DMS153 treated with DMSO at 0.1 percent for 48 hours (cell line): ENCODE results near the gene EEA1.
"Not testable (repeated sequence)": the region's sequence is repeated elsewhere in the genome, so short reads cannot be mapped to it uniquely, and the experiment has no call there.

Experiments
- DNase-seq: peaks from one replicate; lab custom pipeline; 2025; ENCODE audit not compliant: unreplicated experiment; lab: John Stamatoyannopoulos, UW

Gene EEA1

DNA sequence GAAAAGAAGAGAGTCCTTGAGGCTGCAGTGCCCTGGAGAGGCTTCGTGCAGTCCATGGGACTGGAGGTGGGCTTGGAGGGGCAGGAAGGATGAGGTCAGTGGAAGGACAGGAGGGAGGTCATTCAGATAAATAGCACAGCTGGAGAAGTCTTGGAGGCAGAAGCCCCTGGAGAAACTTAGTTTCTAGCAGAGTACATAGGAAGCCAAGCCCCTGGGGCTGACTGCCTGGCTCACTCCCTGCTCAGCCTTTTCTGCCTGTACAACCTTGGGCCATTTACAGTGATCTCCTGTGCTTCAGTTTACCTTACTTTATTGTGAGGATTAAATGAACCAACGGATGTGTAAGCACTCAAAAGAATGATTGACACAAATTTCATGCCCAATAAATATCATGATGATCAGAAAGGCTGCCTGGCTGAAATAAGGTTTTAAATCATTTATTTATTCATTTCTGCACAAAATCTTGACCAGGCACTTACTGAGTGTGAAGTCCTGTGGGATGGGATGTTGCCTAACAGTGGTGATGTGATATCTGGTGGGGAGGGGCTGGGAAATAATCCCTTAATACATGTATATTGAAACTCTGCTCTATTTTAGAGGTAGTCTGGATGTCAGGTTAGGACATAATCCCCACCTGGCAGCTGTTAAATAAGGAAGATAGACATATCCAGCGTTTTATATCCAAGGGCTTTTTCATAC is 172.0 kb downstream of the EEA1 start:
- DNase-seq, result no peak

- DNase-seq, result no peak
Observed at GRCh38 chr12:92753976-92754885, 174.9 kb downstream of the EEA1 start.

GRCh38 chr12:92749691-92750090 is 179.4 kb downstream of the EEA1 start:
- DNase-seq, result not testable (repeated sequence)

- DNase-seq, result no peak
Observed at GRCh38 chr12:92747151-92747550, 181.9 kb downstream of the EEA1 start.

- no peak for DNase-seq
Observed at GRCh38 chr12:92745856-92746550, 183.1 kb downstream of the EEA1 start.

- DNase-seq, result no peak
Observed at GRCh38 chr12:92743026-92743425, 186.1 kb downstream of the EEA1 start.

DNA sequence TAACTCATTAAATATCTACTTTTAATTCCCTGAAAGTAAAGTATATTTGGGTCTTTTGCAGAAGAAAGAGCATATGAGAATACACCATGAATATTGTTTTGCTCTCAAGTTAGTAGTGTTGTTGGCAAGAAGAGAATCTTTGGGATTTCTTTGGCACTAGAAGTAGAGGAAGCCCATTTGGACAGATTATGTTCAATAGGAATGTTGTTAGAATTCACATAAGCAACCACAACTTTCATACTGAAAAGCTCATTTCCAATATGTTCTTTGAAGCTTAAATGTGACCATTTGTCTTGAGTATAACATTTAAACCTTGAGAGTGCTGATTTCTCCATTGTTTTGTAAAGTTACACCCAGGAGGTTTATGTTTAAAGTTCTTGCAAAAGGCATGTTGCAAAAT is 188.7 kb downstream of the EEA1 start:
- DNase-seq, result no peak

DNA sequence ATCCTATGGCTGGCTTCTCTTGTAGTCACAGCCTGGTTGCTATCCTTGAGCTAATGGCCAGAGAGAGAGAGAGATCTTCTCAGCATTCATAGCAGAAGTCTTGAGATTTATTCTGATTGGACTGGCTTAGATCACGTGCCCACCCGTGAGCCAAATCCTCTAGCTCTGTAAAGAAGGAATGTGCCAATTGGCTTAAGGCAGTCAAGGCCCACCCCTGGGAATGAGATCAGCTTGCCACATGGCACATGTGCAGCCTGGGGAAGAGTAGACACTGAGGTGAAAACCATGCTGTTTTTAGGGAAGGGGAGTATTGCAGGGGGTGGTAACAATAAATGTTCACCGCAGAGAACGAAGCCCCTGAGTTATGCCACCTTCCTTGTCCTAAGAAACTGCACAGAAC is 190.0 kb downstream of the EEA1 start:
- DNase-seq, result no peak

GRCh38 chr12:92737855-92738850 is 190.9 kb downstream of the EEA1 start:
- no peak for DNase-seq

- no peak for DNase-seq
Observed at GRCh38 chr12:92736605-92737004, 192.5 kb downstream of the EEA1 start.

DNA sequence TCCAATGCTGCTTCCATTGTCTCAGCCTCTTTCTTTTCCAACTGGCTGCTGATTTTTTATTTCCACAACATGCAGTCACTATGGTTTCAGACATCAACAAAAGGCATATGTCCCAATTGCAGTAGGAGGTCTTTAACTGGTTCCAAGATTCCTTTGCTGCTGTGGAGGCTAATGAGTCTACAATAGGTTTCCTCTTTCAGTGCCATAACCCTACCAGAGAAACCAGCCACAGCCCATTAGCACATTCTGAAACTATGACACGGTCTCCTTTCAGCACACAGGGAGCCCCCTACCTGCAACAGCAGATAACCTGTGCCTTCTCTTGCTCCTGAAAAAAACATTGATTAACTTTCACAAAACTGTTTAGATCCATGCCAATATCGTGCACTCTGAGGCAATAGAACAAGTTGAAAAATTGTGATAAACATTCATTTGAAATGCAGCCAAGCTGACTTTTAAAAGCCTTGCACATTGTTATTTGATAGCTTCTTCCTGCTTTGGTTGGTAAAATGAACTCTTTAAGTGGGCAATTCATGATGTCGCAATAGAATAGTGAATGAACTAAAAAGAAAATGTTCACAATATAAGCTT is 193.9 kb downstream of the EEA1 start:
- peak; percentile 89 for DNase-seq

DNA sequence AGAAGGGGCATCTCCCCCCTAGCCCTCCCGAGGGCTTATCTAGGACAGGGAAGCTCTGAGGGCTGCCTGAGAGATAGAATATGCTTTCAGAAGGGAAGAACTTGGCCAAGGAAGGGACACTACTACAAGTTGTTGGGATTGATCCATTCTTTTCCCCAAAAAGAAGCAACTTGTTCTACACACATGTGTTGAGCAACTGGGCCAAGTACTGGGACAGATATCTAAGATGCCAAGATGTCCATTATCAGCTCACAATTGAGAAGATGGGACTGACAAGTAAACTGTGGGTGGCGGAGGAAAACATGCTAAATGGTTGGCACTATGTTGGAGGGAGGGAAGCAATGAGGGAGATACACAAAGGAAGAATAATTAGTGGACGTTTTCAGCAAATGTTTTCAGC is 195.4 kb downstream of the EEA1 start:
- no peak for DNase-seq

GRCh38 chr12:92733181-92733580 is 195.9 kb downstream of the EEA1 start:
- DNase-seq, result no peak

GRCh38 chr12:92732716-92733115 is 196.4 kb downstream of the EEA1 start:
- DNase-seq, result no peak

- no peak for DNase-seq
Observed at GRCh38 chr12:92732216-92732615, 196.9 kb downstream of the EEA1 start.

- no peak for DNase-seq
Observed at GRCh38 chr12:92730758-92731157, 198.3 kb downstream of the EEA1 start.

DNA sequence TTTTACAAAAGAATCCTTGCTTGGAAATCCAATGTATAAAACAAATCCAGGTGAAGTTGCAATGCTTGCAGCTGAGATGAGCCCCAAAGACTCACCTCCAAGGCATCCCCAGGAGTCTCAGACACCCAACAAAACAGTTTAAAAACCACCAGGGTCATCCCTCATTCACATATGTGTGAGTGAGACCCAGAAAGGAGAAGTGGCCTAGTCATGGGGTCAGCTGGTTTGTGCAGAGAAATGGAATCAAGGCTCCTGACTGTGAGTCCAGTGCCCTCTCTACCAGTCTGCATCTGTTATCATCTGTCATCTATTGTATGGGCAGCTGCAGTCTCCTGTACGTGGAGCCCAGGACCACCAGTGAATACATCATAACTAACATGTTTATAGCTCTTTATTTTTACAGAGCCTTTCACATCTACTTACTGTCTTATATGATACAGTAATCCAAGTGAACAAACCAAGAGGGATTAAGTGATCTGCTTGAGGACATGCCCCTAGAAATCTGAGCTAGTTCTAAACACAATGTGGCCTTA is 199.3 kb downstream of the EEA1 start:
- DNase-seq, result no peak

DNA sequence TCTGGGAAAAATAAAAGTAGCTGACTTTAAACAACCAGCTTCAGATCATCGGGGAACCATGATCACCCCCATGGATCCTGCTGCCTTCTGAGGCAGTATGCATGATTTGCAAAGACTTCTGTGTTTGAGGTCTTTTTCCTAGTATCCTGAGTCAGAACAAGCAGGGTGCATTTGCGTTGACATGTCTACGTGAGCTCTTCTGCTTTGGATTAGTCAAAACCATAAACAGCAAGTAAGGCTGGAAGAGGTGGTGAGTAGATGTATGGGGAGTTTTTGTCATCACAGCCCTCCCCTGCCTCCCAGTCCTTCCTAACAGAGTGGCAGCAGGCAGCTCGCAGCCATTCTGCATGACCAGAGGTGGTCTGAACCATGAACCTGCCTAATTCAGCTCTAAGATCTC is 202.2 kb downstream of the EEA1 start:
- no peak for DNase-seq

- DNase-seq, result no peak
Observed at GRCh38 chr12:92722897-92723296, 206.2 kb downstream of the EEA1 start.

GRCh38 chr12:92721656-92722055 is 207.4 kb downstream of the EEA1 start:
- DNase-seq, result no peak
